Endothelial cell of umbilical vein (primary cell): ENCODE results near the gene TGFBI. TPM values are rescaled to one million over a fixed set of nuclear protein-coding genes. Genes with fewer than 3 reads are reported as not detected.

Experiments used
- BruUV-seq: library from RNA; stranded (reverse); fragments of 400-500 nt; replicated peaks from 2 replicates; lab custom pipeline; 2021; lab: Mats Ljungman, UMichigan
- CTCF ChIA-PET: fragments of 300-600, 350-600 bp; sonication (Branson Sonifier 250); formaldehyde crosslinking; loops from one replicate; lab custom pipeline; 2021; ENCODE audit warnings: antibody characterized with exemption, inconsistent platforms; lab: Charles Lee
- POLR2A ChIA-PET: fragments of 300-600, 350-600 bp; sonication (Branson Sonifier 250); formaldehyde crosslinking; loops from one replicate; lab custom pipeline; 2021; ENCODE audit warnings: antibody characterized with exemption, inconsistent platforms; lab: Charles Lee
- DNase-seq: peaks from one replicate; pipeline ENCODE4 v3.0.0-alpha.2; 2011; ENCODE audit warnings: low read depth, low spot score
- FAIRE-seq: peaks from 2 replicates; lab custom pipeline; 2011; peaks lifted over from hg19 to GRCh38; lab: Jason Lieb, UNC
- H2AFZ ChIP-seq: 2 replicates; pipeline ENCODE4 v1.6.0; 2012; ENCODE audit warnings: low read depth, low read length, control low read depth, inconsistent platforms
- H3K27ac ChIP-seq: 2 replicates; pipeline ENCODE4 v1.5.1; 2011; ENCODE audit warnings: low read depth, mild to moderate bottlenecking, control low read depth, low read length, moderate library complexity; ENCODE audit not compliant: insufficient read depth
- H3K27me3 ChIP-seq, 2 experiments: 2 replicates each; pipeline versions ENCODE4 v1.6.0 to v1.6.1; 2011; ENCODE audit warnings: low read length in 2 of 2, mixed read lengths in 1 of 2; ENCODE audit not compliant: control insufficient read depth in 2 of 2, insufficient read depth in 2 of 2
- H3K36me3 ChIP-seq, 2 experiments: 2 replicates in 1 of 2; 3 replicates in 1 of 2; pipeline ENCODE4 v1.5.1; 2011; ENCODE audit warnings: low read length in 2 of 2, mild to moderate bottlenecking in 1 of 2, moderate library complexity in 1 of 2; ENCODE audit not compliant: control insufficient read depth in 2 of 2, insufficient read depth in 2 of 2; ENCODE audit errors: extremely low read depth in 1 of 2
- H3K4me1 ChIP-seq: 3 replicates; pipeline ENCODE4 v1.5.1; 2011; ENCODE audit warnings: mild to moderate bottlenecking, low read length; ENCODE audit not compliant: control insufficient read depth, insufficient read depth; ENCODE audit errors: extremely low read depth
- H3K4me2 ChIP-seq: 2 replicates; pipeline ENCODE4 v1.6.1; 2011; ENCODE audit warnings: low read length, control low read depth, mixed read lengths; ENCODE audit not compliant: insufficient read depth
- H3K4me3 ChIP-seq, 3 experiments: fragments of 200-600 bp in 1 of 3; sonication (generic), shearing (Covaris generic) in 1 of 3; replicated peaks in 1 of 3; 2 replicates each; pipeline ENCODE4 v1.5.1; 2011 to 2016; ENCODE audit warnings: control low read depth in 3 of 3, low read length in 3 of 3, mild to moderate bottlenecking in 2 of 3, inconsistent platforms in 1 of 3, low read depth in 1 of 3, moderate library complexity in 1 of 3; ENCODE audit not compliant: insufficient read depth in 1 of 3
- H3K79me2 ChIP-seq: 2 replicates; pipeline ENCODE4 v1.6.0; 2012; ENCODE audit warnings: low read length, inconsistent platforms; ENCODE audit not compliant: control insufficient read depth, insufficient read depth
- H3K9ac ChIP-seq: replicated peaks from 2 replicates; pipeline ENCODE3; 2011; ENCODE audit warnings: low read length, control low read depth; ENCODE audit not compliant: insufficient read depth; ENCODE audit errors: extremely low read depth
- H3K9me1 ChIP-seq: replicated peaks from 3 replicates; pipeline ENCODE4 v1.6.0; 2011; ENCODE audit warnings: mild to moderate bottlenecking, low read length; ENCODE audit not compliant: control insufficient read depth, insufficient read depth; ENCODE audit errors: extremely low read depth
- H3K9me3 ChIP-seq: replicated peaks from 2 replicates; pipeline ENCODE4 v1.5.1; 2012; ENCODE audit warnings: low read length, inconsistent platforms; ENCODE audit not compliant: control insufficient read depth, insufficient read depth
- H4K20me1 ChIP-seq: replicated peaks from 2 replicates; pipeline ENCODE3; 2011; ENCODE audit warnings: mild to moderate bottlenecking, low read length; ENCODE audit not compliant: control insufficient read depth, insufficient read depth; ENCODE audit errors: extremely low read depth
- FOS ChIP-seq: IDR thresholded peaks from 2 replicates; pipeline ENCODE4 v1.6.1; 2011; ENCODE audit warnings: mild to moderate bottlenecking, low read length, moderate library complexity, borderline replicate concordance; ENCODE audit not compliant: insufficient read depth
- GATA2 ChIP-seq: IDR thresholded peaks from 2 replicates; pipeline ENCODE4 v1.7.0; 2011; ENCODE audit warnings: low read depth, mild to moderate bottlenecking, moderate library complexity, mixed read lengths, low read length; ENCODE audit not compliant: insufficient read length, insufficient read depth
- MYC ChIP-seq: IDR thresholded peaks from one replicate; pipeline ENCODE4 v1.6.1; 2011; ENCODE audit warnings: mild to moderate bottlenecking, low read depth, low read length
- POLR2AphosphoS5 ChIP-seq: IDR thresholded peaks from 2 replicates; pipeline ENCODE4 v1.6.1; 2012; ENCODE audit warnings: low read depth, mild to moderate bottlenecking, control low read depth, low read length, moderate library complexity; ENCODE audit not compliant: insufficient read depth
- dilution Hi-C: fragments of 300-500 bp; cut with MboI; formaldehyde crosslinking; loops from one replicate; pipeline ENCODE4 v1.15.0; 2019; ENCODE audit warnings: low sequenced_read_pairs; ENCODE audit not compliant: extremely low pct_ligation_motif_present
- intact Hi-C: fragments of 100-400 bp; cut with micrococcal nuclease; formaldehyde crosslinking; loops from one replicate; pipeline ENCODE4 v1.10.0; 2022
- polyA plus RNA-seq, 4 experiments: library from polyadenylated mRNA; depleted of rRNA in 3 of 4; stranded (reverse) in 3 of 4; unstranded in 1 of 4; fragments of >200 nt; gene quantifications; 2 replicates each; pipeline versions ENCODE4 v1.2.1 to v1.2.3, GENCODE V29; 2011 to 2012; ENCODE audit warnings: missing spikeins in 1 of 4
- total RNA-seq: library from RNA; stranded (reverse); gene quantifications from 2 replicates; pipeline ENCODE4 v1.2.3, GENCODE V29; 2021
- TF ChIP-seq, protein P1 (sequence below), 2 donors: IDR thresholded peaks; 1 replicate in 1 of 2; 2 replicates in 1 of 2; pipeline ENCODE4 v1.5.1; 2011; ENCODE audit warnings: low read length in 2 of 2, mild to moderate bottlenecking in 2 of 2, moderate library complexity in 2 of 2, control low read depth in 1 of 2, inconsistent platforms in 1 of 2, low read depth in 1 of 2; ENCODE audit not compliant: insufficient read depth in 1 of 2; ENCODE audit errors: extremely low read depth in 1 of 2

Gene TGFBI
- total and polyA plus RNA-seq, 2 donors (not counting 3 experiments of a cell fraction or from before 2014, with no cell fraction given): 6.5 to 18.9 TPM

- no peaks in the 10 kb centered on the region for H3K27me3 ChIP-seq
- no TSS peak for BruUV-seq
Observed at GRCh38 chr5:136058039-136058971, 29.5 kb downstream of the TGFBI start.

More at GRCh38 chr5:136058039-136058971, 29.5 kb downstream of the TGFBI start:
- no peaks in the 10 kb centered on the region for H3K79me2 ChIP-seq
- H3K9me3 ChIP-seq: no peaks in the 10 kb centered on the region
- H3K9ac ChIP-seq: peak overlapping the region; percentile 25
- H3K4me2 ChIP-seq: peak overlapping the region; percentile 12
- FAIRE-seq (peak; percentile 88), DNase-seq (peak; percentile 77)
- no peaks in the 10 kb centered on the region for H3K9me1 ChIP-seq
- CTCF ChIA-PET: interaction anchor here (1.1 to 7.9 kb wide), 20 partner anchors 12 to 115 kb away, joined by 3 to 99 read pairs (median 4); partner anchors contain the start of gene TGFBI
- intact Hi-C loops (loop anchor here (1.0 to 2.0 kb wide), 4 partner anchors 15 to 113 kb away; no protein-coding TSS in a partner anchor), dilution Hi-C loops (no loop called here)
- peak overlapping the region; percentile 63 for H3K27ac ChIP-seq
- H4K20me1 ChIP-seq: no peaks in the 10 kb centered on the region
- H3K4me3 ChIP-seq: no peak overlapping the region
- POLR2A ChIA-PET: no interaction called here
- H2AFZ ChIP-seq: peak overlapping the region; percentile 52
- H3K36me3 ChIP-seq: no peaks in the 10 kb centered on the region
- TF ChIP-seq POLR2AphosphoS5: peak; percentile 27
- peak; percentile 78 for TF ChIP-seq FOS
- no peak for TF ChIP-seq GATA2
- no peak for TF ChIP-seq MYC
- TF ChIP-seq, protein P1, sequence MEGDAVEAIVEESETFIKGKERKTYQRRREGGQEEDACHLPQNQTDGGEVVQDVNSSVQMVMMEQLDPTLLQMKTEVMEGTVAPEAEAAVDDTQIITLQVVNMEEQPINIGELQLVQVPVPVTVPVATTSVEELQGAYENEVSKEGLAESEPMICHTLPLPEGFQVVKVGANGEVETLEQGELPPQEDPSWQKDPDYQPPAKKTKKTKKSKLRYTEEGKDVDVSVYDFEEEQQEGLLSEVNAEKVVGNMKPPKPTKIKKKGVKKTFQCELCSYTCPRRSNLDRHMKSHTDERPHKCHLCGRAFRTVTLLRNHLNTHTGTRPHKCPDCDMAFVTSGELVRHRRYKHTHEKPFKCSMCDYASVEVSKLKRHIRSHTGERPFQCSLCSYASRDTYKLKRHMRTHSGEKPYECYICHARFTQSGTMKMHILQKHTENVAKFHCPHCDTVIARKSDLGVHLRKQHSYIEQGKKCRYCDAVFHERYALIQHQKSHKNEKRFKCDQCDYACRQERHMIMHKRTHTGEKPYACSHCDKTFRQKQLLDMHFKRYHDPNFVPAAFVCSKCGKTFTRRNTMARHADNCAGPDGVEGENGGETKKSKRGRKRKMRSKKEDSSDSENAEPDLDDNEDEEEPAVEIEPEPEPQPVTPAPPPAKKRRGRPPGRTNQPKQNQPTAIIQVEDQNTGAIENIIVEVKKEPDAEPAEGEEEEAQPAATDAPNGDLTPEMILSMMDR (IDR thresholded peaks at IDR 0.05; ENCODE audit: extremely low read depth in 1 of 2, insufficient read depth in 1 of 2, low read depth in 1 of 2, low read length in 2 of 2): peak; percentile 17 to 34
- H3K4me1 ChIP-seq: peaks cover 36% of the 10 kb centered on the region
